B cell (primary cell): ENCODE results near the gene BMAL2.

Experiments
- CTCF ChIP-seq: fragments of 200-600 bp; IDR thresholded peaks from one replicate; pipeline ENCODE4 v1.8.0; 2022; ENCODE audit warnings: antibody characterized with exemption, mild to moderate bottlenecking
- EZH2 ChIP-seq: IDR thresholded peaks from 2 replicates; pipeline ENCODE4 v1.6.1; 2012; ENCODE audit warnings: borderline replicate concordance, low read depth, mild to moderate bottlenecking, moderate library complexity, low read length; ENCODE audit not compliant: insufficient read depth, poor library complexity, severe bottlenecking

GRCh38 chr12:27344760-27345159 is 12.1 kb downstream of the BMAL2 start:
- TF ChIP-seq EZH2 (no peak), CTCF (no peak)
